ENCODE data around the gene EGR4. TPM values are rescaled to one million over a fixed set of nuclear protein-coding genes. Genes with fewer than 3 reads are reported as not detected.
A peak's percentile ranks its signal among the peaks of the same experiment; 100 is the strongest.

Gene EGR4
- total RNA-seq (2014; rRNA removed; shearing (Covaris generic)), result not detected in 2 replicates

- peak; percentile 27 for DNase-seq (ENCODE audit: low read depth)
Measured at GRCh38 chr2:73293534-73294171, at the start of gene EGR4. Gene EGR4, minus strand, starts transcription at chr2:73293548. Its CDS starts 231 bp downstream, at chr2:73293317.

- DNase-seq (ENCODE audit: low read depth), result no peak
Measured at GRCh38 chr2:73341039-73341438, 47.7 kb upstream of the EGR4 start.

- DNase-seq (ENCODE audit: low read depth), result no peak
Measured at GRCh38 chr2:73339201-73339600, 45.9 kb upstream of the EGR4 start.

GRCh38 chr2:73337828-73338227, 44.5 kb upstream of the EGR4 start:
- no peak for DNase-seq (ENCODE audit: low read depth)

GRCh38 chr2:73334620-73335019, 41.3 kb upstream of the EGR4 start:
- DNase-seq (ENCODE audit: low read depth), result no peak

- no peak for DNase-seq (ENCODE audit: low read depth)
Measured at GRCh38 chr2:73334045-73334444, 40.7 kb upstream of the EGR4 start.

GRCh38 chr2:73333564-73333963, 40.2 kb upstream of the EGR4 start:
- DNase-seq (ENCODE audit: low read depth), result no peak

GRCh38 chr2:73324126-73324725, 30.9 kb upstream of the EGR4 start:
- no peak for DNase-seq (ENCODE audit: low read depth)

GRCh38 chr2:73323551-73323950, 30.2 kb upstream of the EGR4 start:
- DNase-seq (ENCODE audit: low read depth), result no peak

- no peak for DNase-seq (ENCODE audit: low read depth)
Measured at GRCh38 chr2:73314441-73314840, 21.1 kb upstream of the EGR4 start.

- DNase-seq (ENCODE audit: low read depth), result no peak
Measured at GRCh38 chr2:73307720-73308119, 14.4 kb upstream of the EGR4 start.

- no peak for DNase-seq (ENCODE audit: low read depth)
Measured at GRCh38 chr2:73301636-73302035, 8.3 kb upstream of the EGR4 start.

GRCh38 chr2:73300926-73301325, 7.6 kb upstream of the EGR4 start:
- no peak for DNase-seq (ENCODE audit: low read depth)

- no peak for DNase-seq (ENCODE audit: low read depth)
Measured at GRCh38 chr2:73297586-73297985, 4.2 kb upstream of the EGR4 start.

GRCh38 chr2:73297151-73297559, 3.8 kb upstream of the EGR4 start:
- peak; percentile 50 for DNase-seq (ENCODE audit: low read depth)

GRCh38 chr2:73295751-73296400, 2.5 kb upstream of the EGR4 start:
- DNase-seq (ENCODE audit: low read depth), result peak; percentile 75

- DNase-seq (ENCODE audit: low read depth), result no peak
Measured at GRCh38 chr2:73294239-73294638, 891 bp upstream of the EGR4 start.

- DNase-seq (ENCODE audit: low read depth), result no peak
Measured at GRCh38 chr2:73292906-73293533, 328 bp downstream of the EGR4 start.

GRCh38 chr2:73292316-73292905, 937 bp downstream of the EGR4 start:
- no peak for DNase-seq (ENCODE audit: low read depth)

- DNase-seq (ENCODE audit: low read depth), result no peak
Measured at GRCh38 chr2:73291461-73292315, 1.7 kb downstream of the EGR4 start.

- DNase-seq (ENCODE audit: low read depth), result peak; percentile 12
Measured at GRCh38 chr2:73291093-73291460, 2.3 kb downstream of the EGR4 start.

Data from M059J (cell line).